Measurements from ENCODE around the gene SNED1. TPM values are rescaled to one million over a fixed set of nuclear protein-coding genes. Genes with fewer than 3 reads are reported as not detected.

The SNED1 gene
- total RNA-seq, 1 experiment from 2014 or later: not detected

DNA sequence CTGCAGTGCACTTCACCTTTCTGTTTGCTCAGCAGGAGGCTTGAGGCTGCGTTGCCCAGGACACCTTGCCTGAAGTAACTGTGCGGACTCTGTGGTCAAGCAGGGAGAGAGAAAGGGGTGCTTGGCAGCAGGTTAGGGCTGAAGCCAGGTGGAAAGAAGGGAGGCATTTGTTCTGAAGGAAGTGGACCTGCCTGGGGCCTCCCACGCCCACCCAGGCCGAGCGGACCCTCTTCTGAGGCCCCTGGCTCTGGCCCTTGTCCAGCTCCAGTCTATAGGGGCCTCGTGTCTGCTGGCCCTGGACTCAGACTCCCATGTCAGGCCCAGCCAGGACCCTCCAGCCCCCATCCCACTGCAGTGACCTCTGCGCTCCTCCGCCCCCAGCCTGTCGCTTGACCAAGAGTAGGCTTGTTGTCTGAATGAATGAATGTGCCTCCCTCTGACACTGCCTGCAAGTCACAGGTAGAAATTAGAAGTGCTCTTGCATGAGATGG lies 2.5 kb downstream of the SNED1 start:
- Mint-ChIP-seq H3K4me3 (ENCODE audit: unreplicated experiment) (no peak overlapping the region), H3K36me3 (ENCODE audit: insufficient read depth, unreplicated experiment) (no peaks in the 10 kb centered on the region), H3K4me1 (ENCODE audit: low read depth, unreplicated experiment) (no peaks in the 10 kb centered on the region), H3K9me3 (ENCODE audit: unreplicated experiment) (peaks cover 7% of the 10 kb centered on the region), H3K27ac (ENCODE audit: unreplicated experiment) (no peak overlapping the region), H3K27me3 (ENCODE audit: insufficient read depth, unreplicated experiment) (peaks cover 4% of the 10 kb centered on the region)
- no peaks in the 10 kb centered on the region for H3K36me3 ChIP-seq (ENCODE audit: control insufficient read depth, insufficient read depth, low read length)
- intact Hi-C loops (cut with micrococcal nuclease; ENCODE audit: unreplicated experiment): no loop called here
- no peaks in the 10 kb centered on the region for H3K4me1 ChIP-seq
- ChIA-PET CTCF (no interaction called here), POLR2A (no interaction called here)
- TF ChIP-seq, protein P1, sequence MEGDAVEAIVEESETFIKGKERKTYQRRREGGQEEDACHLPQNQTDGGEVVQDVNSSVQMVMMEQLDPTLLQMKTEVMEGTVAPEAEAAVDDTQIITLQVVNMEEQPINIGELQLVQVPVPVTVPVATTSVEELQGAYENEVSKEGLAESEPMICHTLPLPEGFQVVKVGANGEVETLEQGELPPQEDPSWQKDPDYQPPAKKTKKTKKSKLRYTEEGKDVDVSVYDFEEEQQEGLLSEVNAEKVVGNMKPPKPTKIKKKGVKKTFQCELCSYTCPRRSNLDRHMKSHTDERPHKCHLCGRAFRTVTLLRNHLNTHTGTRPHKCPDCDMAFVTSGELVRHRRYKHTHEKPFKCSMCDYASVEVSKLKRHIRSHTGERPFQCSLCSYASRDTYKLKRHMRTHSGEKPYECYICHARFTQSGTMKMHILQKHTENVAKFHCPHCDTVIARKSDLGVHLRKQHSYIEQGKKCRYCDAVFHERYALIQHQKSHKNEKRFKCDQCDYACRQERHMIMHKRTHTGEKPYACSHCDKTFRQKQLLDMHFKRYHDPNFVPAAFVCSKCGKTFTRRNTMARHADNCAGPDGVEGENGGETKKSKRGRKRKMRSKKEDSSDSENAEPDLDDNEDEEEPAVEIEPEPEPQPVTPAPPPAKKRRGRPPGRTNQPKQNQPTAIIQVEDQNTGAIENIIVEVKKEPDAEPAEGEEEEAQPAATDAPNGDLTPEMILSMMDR (IDR thresholded peaks at IDR 0.05; ENCODE audit: insufficient read depth in 1 of 2, low read depth in 1 of 2, low read length in 1 of 2, severe bottlenecking in 1 of 2, unreplicated experiment in 1 of 2): no peak
- H3K9me3 ChIP-seq: peaks cover 6% of the 10 kb centered on the region
- H3K4me3 ChIP-seq (ENCODE audit: low read depth, low read length): no peak overlapping the region
- no TSS peak for BruUV-seq (replicated peaks)
- peak in 1 of 2 experiments; percentile 27 for DNase-seq
- H3K27me3 ChIP-seq (replicated peaks; ENCODE audit: control insufficient read depth, insufficient read depth, low read length): no peaks in the 10 kb centered on the region

DNA sequence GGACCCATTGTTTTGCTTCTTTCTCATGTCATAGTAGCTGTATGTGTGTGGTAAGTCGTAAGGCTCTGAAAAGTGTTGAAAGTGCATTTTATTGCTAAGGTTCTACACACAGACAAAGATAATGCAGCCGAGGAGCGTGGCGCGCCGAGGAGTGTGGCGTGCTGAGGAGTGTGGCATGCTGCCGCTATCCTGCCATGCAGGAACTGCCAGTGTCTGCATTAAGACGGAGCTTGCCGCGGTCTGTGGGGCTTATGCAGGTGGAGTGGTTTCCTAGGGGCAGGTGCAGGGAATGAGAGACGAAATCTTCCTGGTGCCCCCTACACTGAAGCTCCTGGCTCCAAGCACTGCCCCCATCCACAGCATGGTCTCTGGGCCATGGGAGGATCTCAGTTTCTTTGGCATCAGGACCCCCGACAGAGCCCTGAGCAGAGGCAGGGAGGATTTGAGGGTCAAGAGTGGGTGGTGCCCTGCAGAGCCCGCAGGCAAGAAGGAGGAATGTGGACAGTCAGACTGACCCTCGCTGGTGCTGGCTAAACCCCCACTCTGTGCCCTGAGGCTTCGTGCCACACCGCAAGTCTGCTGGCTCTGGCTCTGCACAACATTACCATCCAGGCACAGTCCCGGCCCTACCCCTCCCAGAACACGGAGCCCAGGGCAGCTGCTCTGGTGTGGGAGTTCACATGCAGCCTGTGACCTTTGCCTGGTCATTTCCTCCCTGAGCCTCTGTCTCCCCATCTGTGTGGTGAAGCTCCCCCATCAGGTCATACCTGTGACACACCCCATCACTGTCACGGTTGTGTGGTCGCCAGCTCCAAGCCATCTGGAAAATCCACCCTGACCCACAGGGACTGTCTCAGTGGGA lies 3.2 kb downstream of the SNED1 start:
- peaks cover 4% of the 10 kb centered on the region for H3K27me3 Mint-ChIP-seq (ENCODE audit: insufficient read depth, unreplicated experiment)
- Histone ChIP-seq H3K4me3 (ENCODE audit: low read depth, low read length) (no peak overlapping the region), H3K27me3 (replicated peaks; ENCODE audit: control insufficient read depth, insufficient read depth, low read length) (no peaks in the 10 kb centered on the region), H3K9me3 (peaks cover 6% of the 10 kb centered on the region), H3K4me1 (no peaks in the 10 kb centered on the region), H3K36me3 (ENCODE audit: control insufficient read depth, insufficient read depth, low read length) (no peaks in the 10 kb centered on the region)
- intact Hi-C loops (cut with micrococcal nuclease; ENCODE audit: unreplicated experiment): no loop called here
- H3K4me3 Mint-ChIP-seq (ENCODE audit: unreplicated experiment): no peak overlapping the region
- H3K4me1 Mint-ChIP-seq (ENCODE audit: low read depth, unreplicated experiment): no peaks in the 10 kb centered on the region
- H3K9me3 Mint-ChIP-seq (ENCODE audit: unreplicated experiment): peaks cover 14% of the 10 kb centered on the region
- BruUV-seq (replicated peaks): no TSS peak
- DNase-seq: no peak
- POLR2A ChIA-PET: no interaction called here
- H3K36me3 Mint-ChIP-seq (ENCODE audit: insufficient read depth, unreplicated experiment): no peaks in the 10 kb centered on the region
- CTCF ChIA-PET: no interaction called here
- H3K27ac Mint-ChIP-seq (ENCODE audit: unreplicated experiment): no peak overlapping the region
- TF ChIP-seq, protein P1 (IDR thresholded peaks at IDR 0.05; ENCODE audit: insufficient read depth in 1 of 2, low read depth in 1 of 2, low read length in 1 of 2, severe bottlenecking in 1 of 2, unreplicated experiment in 1 of 2): no peak

DNA sequence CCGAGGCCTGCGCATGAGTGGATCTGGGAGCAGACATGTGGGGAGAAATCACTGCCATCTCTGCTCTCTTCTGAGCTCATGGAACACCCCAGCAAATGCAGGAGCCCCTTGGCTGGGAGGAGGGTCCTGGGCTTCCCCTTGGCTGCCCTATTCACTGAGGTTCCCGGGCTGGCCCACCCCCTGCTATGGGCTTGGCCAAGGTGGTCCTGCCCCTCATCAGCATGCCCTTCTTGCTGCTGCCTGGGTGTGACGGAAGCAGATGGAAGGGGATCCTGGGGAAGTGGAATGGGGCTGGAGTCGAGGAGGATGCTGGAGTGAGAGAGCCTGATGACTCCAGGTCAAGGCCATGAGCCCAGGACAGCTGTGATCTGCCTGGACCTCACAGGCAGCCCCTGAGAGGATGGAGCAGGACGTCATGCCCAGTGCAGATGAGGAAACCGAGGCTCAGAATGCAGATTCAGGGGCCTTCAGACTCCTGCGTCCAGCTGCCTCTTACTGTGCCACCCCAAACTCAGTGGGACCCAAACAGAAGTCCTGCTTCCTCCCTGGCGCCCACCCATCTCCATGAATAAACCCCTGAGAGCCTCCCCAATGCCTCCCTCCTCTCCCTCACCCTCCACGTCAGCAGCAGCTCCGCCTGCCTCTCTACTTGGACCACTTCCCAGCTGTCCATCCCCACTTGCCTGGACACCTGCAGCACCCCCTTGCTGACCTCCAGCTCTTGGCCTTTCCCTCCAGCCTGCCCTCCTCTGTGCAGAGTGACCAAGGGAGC lies 4.0 kb downstream of the SNED1 start:
- Mint-ChIP-seq H3K4me1 (ENCODE audit: low read depth, unreplicated experiment) (no peaks in the 10 kb centered on the region), H3K27me3 (ENCODE audit: insufficient read depth, unreplicated experiment) (peaks cover 4% of the 10 kb centered on the region), H3K4me3 (ENCODE audit: unreplicated experiment) (no peak overlapping the region), H3K36me3 (ENCODE audit: insufficient read depth, unreplicated experiment) (no peaks in the 10 kb centered on the region), H3K9me3 (ENCODE audit: unreplicated experiment) (peaks cover 14% of the 10 kb centered on the region), H3K27ac (ENCODE audit: unreplicated experiment) (no peak overlapping the region)
- CTCF ChIA-PET: no interaction called here
- POLR2A ChIA-PET: no interaction called here
- Histone ChIP-seq H3K9me3 (peaks cover 6% of the 10 kb centered on the region), H3K27me3 (replicated peaks; ENCODE audit: control insufficient read depth, insufficient read depth, low read length) (no peaks in the 10 kb centered on the region), H3K4me1 (no peaks in the 10 kb centered on the region), H3K4me3 (ENCODE audit: low read depth, low read length) (no peak overlapping the region), H3K36me3 (ENCODE audit: control insufficient read depth, insufficient read depth, low read length) (no peaks in the 10 kb centered on the region)
- BruUV-seq (replicated peaks): no TSS peak
- no peak for DNase-seq
- TF ChIP-seq, protein P1 (IDR thresholded peaks at IDR 0.05; ENCODE audit: insufficient read depth in 1 of 2, low read depth in 1 of 2, low read length in 1 of 2, severe bottlenecking in 1 of 2, unreplicated experiment in 1 of 2): no peak
- intact Hi-C loops (cut with micrococcal nuclease; ENCODE audit: unreplicated experiment): no loop called here
